NCI-H748 treated with DMSO at 0.1 percent for 48 hours (cell line): ENCODE data around the gene ANKLE2.

ENCODE experiments used
- DNase-seq: peaks from one replicate; lab custom pipeline; 2025; lab: John Stamatoyannopoulos, UW

Gene ANKLE2

DNA sequence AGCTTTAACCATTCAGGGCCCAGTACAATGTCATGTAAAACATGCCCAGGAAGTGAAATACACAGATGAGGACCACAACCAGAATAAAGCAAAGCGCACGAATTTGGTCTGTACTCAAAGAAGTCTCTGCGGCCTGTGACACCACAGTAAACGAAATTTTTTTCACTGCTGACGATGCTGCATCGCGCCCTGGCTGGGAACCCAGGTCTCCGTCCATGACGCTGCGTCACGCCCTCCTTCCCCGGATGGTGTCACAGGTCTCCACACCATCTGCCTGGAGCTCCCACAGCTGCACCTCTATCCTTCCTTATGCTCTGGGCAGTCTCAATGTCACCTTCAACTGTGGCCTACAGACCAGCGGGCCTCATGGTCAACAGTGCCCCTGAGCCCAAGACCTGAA is 17.8 kb downstream of the ANKLE2 start:
- DNase-seq = no peak

DNA sequence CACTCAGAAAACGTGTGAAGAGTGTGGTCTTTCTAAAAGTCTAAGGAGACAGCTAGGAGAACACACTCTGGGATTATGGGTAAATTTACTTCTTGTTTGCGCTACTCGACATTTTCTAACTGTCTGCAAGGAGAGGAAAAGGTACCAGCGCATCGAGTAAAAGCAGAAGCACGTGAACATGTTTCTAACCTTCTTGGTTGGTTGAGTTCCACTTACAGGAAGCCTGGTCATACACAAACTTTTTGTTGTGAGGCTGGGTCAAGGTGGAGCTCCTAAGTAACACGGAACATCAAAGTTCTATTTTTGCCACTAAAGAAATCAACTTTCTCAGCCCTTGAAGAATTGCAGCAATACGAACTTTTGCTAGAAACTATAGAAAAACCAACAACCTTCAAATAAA is 20.0 kb downstream of the ANKLE2 start:
- DNase-seq = no peak

DNA sequence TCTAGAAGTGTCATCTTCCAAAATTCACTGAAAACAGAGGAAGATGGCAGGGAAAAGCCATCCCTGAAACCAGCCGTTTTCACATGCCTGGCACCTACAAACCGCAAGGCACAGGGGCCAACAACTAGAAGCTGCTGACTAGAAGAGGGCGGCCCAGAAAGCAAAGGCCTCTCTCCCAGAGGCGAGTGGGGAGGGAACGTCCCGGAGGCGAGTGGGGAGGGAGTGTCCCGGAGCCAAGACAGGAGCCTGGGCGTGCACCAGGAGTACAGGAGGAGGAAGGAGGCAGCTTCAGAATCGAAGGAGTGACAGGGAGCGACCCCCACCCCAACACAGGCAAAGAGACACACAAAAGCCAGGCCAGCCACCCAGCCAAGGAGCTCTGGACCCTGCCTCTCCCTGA is 21.0 kb downstream of the ANKLE2 start:
- no peak for DNase-seq

DNA sequence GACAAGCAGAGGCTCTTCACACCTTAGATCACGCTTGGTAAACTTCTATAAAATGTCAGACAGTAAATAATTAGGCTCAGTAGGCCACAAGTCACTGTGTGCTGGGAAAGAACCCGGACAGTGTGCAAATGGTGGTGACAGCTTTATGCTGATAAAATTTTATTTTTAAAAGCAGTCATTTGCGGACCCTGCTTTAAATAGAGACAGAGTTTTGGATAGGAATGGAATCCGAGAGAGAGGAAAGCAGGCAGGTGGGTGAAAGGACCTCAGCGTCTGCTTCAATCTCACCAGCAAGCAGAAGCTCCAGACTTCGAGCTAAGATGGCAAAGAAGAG is 21.4 kb downstream of the ANKLE2 start:
- DNase-seq = no peak

DNA sequence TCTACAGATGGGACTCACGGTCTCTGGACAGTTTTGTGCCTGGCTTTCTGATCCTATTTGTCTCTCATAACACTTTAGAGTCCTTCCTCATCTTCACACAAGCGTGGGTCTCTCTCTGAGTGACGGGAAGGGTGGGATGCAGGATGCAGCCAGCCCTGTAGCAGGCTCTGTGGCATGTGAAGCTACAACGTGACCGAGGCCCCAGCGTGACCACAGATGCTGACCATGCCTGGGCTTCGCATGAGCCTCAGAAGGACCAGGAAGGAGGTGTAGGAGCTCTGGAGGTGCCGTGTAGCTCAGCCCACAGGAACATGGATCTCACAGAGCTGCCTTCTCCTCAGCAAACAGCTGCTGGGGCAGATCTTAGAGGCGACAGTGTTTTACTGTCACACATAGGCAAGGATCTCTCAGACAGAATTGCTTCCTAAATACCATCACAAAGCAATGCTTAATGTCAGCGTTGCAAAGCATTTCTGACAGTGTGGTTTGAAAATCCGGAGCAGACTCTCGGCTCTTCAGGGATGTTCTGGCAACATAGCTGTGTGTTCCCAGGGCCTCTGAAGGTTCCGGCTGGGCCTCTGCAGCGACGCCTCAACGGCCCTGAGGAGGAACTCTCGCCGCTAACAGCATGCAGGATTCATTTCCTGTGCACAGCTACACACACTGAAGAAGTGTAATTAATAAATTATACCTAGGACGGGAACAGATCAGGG is 21.9 kb downstream of the ANKLE2 start:
- no peak for DNase-seq

DNA sequence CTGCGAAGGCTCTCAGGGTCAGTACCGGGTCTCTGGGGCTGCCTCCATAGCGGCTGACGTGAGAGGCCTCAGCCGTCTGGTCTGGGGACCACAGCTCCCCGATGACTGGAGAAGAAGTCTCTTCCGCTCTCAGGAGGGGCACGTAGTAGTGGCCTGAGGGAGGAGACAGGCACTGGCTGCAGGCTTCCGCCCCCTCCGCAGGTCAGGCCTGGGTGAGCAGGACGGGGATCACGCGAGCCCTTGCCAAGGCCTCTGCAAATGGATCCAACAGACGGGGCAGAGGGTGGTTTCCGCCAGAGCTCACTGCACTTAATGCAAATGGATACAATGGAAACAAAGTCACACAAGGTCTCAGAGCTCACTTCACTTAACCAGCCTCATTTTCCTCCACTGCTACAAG is 24.7 kb downstream of the ANKLE2 start:
- DNase-seq = no peak

DNA sequence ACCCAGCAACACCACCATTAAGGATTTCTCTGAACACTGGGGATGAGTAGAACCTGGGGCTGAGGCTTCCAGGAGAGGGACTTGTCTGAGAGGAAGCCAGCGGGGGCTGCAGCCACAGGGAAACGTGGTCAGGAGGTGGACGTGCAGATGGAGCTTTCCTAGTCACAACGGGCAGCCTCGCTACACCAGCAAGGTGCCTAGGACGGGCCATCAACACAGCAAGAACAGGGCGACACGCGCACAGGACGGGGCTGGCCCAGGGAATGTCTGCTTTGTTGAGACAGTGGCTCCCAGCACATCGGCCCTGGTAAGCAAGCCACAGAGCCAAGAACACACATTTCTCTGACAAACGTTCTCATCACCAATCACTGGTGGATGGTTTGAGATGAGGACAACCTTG is 25.3 kb downstream of the ANKLE2 start:
- no peak for DNase-seq

DNA sequence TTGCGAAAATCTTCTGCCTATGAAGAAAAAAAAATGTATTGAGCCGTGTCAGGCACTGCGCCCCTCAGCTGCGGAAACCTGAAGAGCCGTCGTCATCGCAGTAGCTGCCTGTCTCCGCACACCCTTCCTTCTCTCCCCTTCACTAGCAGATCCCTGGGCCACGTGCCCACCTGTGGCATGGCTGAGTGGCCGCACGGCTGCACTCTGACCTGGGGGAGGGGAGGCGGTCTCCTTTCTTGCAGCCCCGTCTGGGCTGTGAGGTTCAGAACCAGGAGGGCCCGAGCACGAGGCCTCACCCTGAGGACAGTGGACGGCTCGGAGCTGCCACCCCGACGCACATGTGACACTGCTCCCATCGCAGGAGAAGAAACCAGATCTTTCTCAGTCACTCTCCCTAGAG is 26.1 kb downstream of the ANKLE2 start:
- DNase-seq = no peak

DNA sequence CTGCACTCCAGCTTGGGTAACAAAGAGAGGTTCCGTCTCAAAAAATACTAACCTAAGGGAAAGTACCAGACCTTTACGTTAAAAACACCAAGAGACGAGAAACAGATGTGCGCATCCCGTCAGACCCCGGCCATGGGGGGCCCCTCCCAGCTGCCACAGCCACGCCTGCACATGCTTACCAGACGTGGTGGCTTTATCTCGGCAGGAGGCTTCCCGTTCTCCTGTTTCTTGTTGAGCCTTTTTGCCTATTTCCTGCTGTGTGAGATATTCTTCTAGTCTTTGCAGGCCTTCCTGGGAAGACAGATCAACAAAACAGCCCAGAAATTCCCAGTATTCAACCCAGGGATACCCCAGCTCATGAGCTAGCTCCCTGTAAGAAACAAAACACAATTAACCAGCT is 27.4 kb downstream of the ANKLE2 start:
- no peak for DNase-seq

DNA sequence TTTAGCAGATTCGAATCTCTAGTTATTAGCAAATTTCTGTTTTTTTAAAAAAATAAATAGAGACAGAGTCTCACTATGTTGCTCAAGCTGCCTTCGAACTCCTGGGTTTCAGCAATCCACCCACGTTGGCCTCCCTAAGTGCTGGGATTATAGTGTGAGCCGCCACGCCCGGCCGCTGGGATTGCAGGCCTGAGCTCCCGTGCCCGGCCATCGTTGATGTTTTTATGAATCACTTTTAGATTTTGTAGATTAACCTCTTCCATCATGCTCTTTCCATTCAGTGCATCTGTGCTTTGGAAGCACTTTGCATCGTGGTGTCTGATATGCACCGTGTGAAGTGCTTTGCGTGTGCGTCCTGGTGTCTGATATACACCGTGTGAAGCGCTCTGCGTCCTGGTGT is 30.1 kb downstream of the ANKLE2 start:
- DNase-seq = no peak

DNA sequence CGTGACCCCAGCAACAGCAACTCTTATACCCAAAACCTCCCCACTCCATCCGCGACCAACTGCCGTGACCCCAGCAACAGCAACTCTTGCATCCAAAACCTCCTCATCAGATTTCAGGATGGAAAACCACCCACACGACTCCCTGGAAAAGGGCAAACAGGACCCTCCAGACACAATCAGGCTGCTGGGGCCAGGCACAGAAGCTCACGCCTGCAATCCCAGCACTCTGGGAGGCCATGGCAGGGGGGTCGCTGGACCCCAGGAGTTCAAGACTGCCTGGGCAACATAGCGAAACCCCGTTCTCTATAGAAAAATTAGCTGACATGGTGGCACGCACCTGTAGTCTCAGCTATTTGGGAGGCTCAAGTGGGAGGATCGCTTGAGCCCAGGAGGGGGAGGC is 31.3 kb downstream of the ANKLE2 start:
- no peak for DNase-seq

DNA sequence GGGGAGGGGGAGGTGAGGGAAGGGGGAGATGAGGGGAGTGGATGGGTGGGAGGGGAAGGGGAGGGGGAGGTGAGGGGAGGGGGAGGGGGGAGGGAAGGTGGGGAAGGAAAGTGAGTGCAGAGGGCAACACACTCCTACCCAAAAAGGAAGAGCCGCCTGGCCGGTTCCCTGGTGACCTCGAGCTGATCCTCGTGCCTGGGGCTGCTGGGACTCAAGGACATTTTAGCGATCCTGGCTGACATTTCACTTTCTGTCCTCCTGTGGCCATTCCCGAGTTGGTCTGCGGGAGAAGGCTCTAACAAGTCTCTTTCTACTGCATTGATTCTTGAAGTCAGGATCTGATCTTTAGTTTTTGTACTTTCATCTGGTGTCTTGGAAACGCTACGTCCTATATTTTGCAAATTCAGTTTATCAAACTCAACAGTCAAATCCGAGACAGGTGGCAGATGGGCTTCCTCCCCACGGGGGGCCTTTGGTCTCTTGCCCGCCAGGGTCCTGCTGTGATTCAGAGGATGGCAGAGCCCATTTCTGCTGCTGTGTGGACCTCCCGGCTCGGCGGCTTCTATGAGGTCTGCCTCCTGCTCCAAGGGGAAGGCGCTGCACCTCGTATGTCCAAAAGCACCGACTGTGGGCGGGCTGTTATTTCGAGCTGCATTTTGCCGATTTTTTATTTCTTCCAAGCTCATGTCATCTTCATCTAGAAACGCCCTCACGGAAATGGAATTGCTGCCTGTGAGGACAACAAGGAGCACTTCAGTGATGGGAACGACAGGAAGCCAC is 31.9 kb downstream of the ANKLE2 start:
- no peak for DNase-seq

DNA sequence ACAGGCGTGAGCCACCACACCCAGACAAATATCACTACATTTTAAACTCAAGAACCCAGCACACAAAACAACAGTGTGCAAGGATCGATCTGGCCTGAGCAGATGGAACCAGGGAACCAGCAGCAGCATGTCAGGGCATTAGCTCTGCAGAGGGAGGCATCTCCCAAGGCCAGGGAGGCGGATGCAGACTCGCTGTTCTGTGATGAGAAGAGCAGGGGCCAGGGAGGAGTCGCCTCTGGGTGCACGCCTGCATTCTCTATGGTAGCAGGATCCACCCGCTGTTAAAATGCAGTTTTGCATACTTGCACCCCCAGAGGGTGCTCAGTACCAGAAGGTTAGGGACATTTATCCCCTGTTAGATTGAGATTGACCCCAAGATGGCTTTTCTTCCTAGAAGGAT is 33.1 kb downstream of the ANKLE2 start:
- DNase-seq = no peak

DNA sequence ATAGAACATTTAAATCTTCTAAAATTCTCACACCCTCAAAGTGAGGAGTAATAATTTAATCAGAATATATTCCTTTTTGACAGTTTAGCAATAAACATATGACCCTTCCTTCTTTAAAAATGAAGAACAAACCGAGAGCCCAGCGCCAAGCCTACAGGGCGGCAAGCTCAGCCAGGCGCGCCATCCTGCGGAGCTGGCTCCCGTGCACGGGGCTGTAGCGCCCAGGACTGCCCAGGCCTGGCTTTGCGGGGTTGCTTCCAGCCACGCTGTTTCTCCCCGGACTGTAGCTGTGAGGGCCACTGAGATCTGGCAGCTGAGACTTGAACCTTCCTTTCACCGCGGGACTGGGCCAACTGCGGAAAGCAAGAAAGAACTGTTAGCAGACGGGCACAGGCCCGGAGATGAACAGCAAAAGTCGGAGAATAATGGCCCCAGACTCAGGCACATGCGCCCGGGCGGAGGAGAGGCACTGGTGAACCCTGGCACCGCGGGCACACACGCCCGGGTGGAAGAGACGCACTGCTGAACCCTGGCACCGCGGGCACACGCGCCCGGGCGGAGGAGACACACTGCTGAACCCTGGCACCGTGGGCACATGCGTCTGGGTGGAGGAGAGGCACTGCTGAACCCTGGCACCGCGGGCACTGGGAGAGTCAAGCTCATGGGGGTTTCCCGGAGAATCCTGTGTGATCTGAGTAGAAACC is 34.4 kb downstream of the ANKLE2 start:
- DNase-seq = no peak

DNA sequence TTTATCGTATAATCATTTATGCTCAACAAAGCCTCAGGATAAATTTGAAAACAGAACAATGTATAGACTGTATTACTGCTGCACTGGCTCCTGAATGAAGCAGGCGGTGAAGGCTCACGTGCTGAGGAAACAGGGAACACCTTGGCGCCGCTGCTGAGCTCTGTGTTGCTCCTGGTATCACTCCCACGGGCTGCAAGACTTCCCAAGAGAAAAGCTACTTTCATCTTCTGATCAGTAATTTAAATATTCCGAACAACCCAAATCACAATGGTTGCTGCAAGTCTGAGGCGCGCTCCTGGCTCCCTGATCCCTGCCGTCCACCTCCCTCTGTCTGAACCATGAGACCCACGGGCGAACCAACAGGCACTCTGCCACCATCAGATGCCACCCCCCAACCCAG is 35.2 kb downstream of the ANKLE2 start:
- DNase-seq = no peak

DNA sequence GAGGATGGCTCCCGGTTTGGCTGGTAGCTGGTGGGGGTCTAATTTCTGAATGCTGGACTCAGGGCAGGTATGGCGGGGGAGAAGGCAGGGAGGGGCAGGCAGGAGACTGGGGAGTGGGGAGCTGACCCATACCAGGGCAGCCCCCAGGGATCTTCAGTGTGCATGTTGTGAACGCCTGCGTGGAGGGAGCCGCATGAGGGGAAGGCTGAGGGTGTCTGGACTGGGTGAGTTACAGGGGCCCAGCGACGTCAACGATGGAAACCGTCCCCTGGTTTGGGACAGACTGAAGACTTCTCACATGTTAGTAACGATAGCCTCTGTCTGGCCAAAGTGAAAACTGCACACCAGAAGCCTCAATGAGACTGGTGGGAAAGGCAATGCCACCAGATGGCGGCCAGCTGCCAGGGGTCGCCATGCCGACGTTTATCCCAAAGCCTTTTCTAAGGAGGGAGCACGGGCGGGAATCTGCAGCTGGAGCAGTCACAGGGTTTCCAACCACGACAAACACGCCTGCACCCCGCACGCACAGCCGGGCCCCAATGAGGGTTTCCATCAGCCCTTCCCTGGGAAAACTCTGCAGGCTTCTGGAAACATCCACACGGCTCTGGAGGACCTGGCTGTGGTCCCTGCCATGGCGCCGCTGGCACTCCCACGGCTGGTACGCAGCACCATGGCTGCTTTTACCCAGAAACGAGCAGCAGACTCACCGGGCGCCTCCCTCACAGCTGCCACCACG is 37.0 kb downstream of the ANKLE2 start:
- DNase-seq = no peak

DNA sequence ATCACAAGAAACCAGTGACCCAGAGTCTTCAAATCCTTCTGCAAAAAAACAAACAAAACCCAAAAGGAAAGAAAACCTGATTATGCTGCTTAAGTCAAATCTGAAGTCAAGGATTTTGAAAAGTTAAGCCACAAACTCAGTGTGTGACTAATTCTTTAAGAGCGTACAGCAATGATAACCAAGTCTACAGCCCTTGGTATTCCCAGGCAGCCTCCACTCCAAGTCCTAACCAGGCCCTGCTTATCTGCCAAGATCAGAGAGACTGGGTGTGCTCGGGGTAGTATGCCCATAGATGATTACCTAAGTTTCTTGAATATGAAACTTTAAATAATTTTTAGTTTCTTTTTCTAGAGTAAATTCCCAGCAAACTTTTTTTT is 37.9 kb downstream of the ANKLE2 start:
- no peak for DNase-seq

DNA sequence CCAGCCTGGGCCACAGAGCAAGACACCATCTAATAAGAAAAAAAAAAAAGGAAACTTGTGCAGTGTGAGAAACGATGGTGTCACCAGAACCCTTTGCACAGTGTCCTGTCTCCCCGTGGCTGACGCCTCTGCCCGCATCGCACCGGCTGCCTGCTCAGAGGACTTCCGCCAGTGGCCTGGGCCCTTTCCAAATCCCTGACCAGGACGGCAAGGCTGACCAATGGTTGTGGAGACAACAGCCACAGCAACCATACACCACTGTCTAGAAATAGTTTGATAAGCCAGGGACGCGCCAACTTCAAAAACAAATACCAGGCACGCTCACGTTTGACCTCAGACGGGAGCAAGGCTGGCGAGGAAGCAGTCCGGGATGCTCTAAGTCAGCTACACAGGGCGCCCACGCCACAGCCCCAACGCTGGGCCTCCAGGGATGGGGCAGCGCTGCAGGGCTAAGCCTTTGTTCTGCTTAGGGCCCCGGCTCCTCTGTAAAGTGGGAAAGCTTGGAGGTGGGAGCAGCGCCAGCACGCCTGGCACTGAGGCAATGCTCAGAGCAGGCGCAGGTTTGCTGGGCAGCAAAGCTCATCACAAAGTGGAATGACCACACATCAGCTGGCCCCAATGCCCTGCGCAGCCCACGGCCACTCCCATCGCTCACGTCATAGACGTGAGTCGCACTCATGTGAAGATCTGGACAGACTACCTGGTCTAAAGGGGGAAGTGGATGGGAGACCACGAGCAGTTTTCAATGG is 38.4 kb downstream of the ANKLE2 start:
- no peak for DNase-seq

DNA sequence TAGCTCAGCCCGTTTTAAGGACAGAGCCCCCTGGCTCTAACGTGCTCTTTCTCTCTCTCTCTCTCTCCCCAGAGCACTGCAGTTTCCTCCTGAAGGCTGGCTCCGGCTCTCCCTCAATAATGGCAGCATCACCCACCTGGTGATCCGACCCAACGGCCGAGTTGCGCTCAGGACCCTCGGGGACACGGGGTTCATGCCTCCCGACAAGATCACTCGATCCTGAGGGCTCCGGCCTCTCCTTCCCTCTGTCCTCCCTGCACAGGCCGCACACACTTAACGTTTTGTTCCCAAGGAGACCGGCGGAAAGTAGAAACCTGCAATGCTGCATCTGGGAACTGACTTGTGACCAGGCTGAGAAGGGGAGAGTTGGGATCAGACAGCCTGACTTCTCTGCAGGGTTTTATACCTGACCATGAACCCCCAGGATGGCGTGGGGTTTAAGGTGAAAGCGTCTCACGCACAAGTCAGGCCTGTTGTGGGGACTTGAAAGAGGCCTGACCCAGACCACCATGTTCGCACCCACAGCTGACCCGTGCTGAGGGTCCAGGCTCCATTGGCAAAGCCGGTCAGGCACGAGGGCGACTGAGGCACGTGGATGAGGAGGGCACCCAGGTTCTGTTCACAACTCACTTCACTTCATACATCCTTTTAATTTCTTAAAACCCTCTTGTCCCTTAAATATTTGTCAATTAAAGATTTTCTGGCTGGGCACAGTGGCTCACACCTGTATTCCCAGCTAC is 40.9 kb downstream of the ANKLE2 start:
- DNase-seq = no peak

DNA sequence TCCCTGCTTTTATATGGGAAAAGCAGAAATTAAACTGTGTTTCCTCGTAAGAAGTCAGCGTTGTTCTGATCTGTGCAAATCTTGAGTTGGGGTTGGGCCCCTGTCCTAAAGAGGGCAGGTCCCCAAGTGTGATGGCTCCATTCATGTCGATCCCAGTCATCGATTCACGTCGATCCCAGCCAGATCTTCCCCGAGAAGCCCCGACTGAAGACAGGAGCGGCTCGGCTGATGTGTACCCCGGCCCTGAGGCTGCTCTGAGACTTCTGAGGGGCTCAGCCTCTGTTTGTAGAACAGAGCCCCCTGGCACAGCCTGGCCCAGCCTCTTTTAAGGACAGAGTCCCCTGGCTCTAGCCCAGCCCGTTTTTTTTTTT is 41.7 kb downstream of the ANKLE2 start:
- no peak for DNase-seq
